Sigmoid colon (tissue), 7 donors: ENCODE data around the gene PAOX. TPM values are rescaled to one million over a fixed set of nuclear protein-coding genes. Genes with fewer than 3 reads are reported as not detected.

ENCODE experiments used
- DNase-seq: peaks from one replicate; pipeline ENCODE4 v3.0.0-alpha.2; 2019
- H3K27ac ChIP-seq, 4 donors: fragments of 200-600 bp; sonication (generic); one replicate each; pipeline ENCODE4 v1.5.1; 2016 to 2019; ENCODE audit warnings: mild to moderate bottlenecking in 1 of 4
- H3K27me3 ChIP-seq, 3 donors: fragments of 200-600 bp; sonication (generic); one replicate each; pipeline ENCODE4 v1.5.1; 2019; ENCODE audit warnings: mild to moderate bottlenecking in 1 of 3
- H3K36me3 ChIP-seq, 4 donors: fragments of 200-600 bp; sonication (generic); one replicate each; pipeline ENCODE4 v1.5.1; 2016 to 2019
- H3K4me1 ChIP-seq, 4 donors: fragments of 200-600 bp; sonication (generic); one replicate each; pipeline ENCODE4 v1.5.1; 2017 to 2019
- H3K4me3 ChIP-seq, 4 donors: fragments of 200-600 bp; sonication (generic); one replicate each; pipeline ENCODE4 v1.5.1; 2017 to 2019; ENCODE audit warnings: mild to moderate bottlenecking in 2 of 4, moderate library complexity in 1 of 4
- H3K9me3 ChIP-seq, 4 donors: fragments of 200-600 bp in 3 of 4; sonication (generic) in 3 of 4; one replicate each; pipeline versions ENCODE4 v1.5.1 to v1.6.1; 2013 to 2019
- CTCF ChIP-seq, 4 experiments: fragments of 450-650 bp in 3 of 4; fragments of 200-600 bp in 1 of 4; IDR thresholded peaks; one replicate each; pipeline ENCODE4 v1.5.1; 2016 to 2019; ENCODE audit warnings: antibody characterized with exemption in 4 of 4, mild to moderate bottlenecking in 3 of 4, moderate library complexity in 2 of 4
- EP300 ChIP-seq, 4 donors: sonication (generic); formaldehyde crosslinking; IDR thresholded peaks; one replicate each; pipeline ENCODE4 v1.6.1; 2017; ENCODE audit warnings: antibody characterized with exemption in 4 of 4
- POLR2A ChIP-seq, 2 donors: fragments of 450-650 bp; IDR thresholded peaks; one replicate each; pipeline ENCODE4 v1.6.1; 2016; ENCODE audit warnings: antibody characterized with exemption in 2 of 2, mild to moderate bottlenecking in 2 of 2, moderate library complexity in 2 of 2
- POLR2AphosphoS5 ChIP-seq, 4 donors: sonication (generic); formaldehyde crosslinking; IDR thresholded peaks; one replicate each; pipeline ENCODE4 v1.6.1; 2017; ENCODE audit warnings: antibody characterized with exemption in 4 of 4
- WGBS, 2 donors: extraction: QIAGEN DNeasy Blood & Tissue Kit; methylation state at CpG; one replicate each; pipeline ENCODE4 v1.1.7; 2013; 5-methylcytosine and 5-hydroxymethylcytosine counted together
- intact Hi-C: fragments of 100-400 bp; cut with DNase I; formaldehyde crosslinking; loops from one replicate; pipeline ENCODE4 v1.15.1; 2023
- polyA plus RNA-seq, 3 donors: library from polyadenylated mRNA; stranded (reverse); fragments of 200-250 nt; gene quantifications; one replicate each; pipeline ENCODE4 v1.2.3, GENCODE V29; 2013
- total RNA-seq, 4 donors: library from RNA; depleted of rRNA; stranded (reverse); fragments of >200 nt; gene quantifications; one replicate each; pipeline ENCODE4 v1.1.0, GENCODE V29; 2016
- donor health status: healthy with polysubstance abuse.
- donor health status: Bipolar disorder and iron deficiency.
- donor health status: healthy.

Gene PAOX
- total and polyA plus RNA-seq, 7 donors: 5.4 to 11.8 (median 8.7) TPM

- no peak overlapping the region for H3K27ac ChIP-seq
- no peaks in the 10 kb centered on the region for H3K9me3 ChIP-seq
- 79 to 81% methylated on average over 12 of the region's 12 CpGs for WGBS, 2 donors
- intact Hi-C loops: loop anchor here (2.0 to 5.0 kb wide), 2 partner anchors 13 to 65 kb away; partner anchors contain the start of gene PAOX
- peaks cover 0 to 31% (median 3%) of the 10 kb centered on the region in 4 donors for H3K36me3 ChIP-seq
- H3K27me3 ChIP-seq: no peaks in the 10 kb centered on the region
- H3K4me3 ChIP-seq: no peak overlapping the region
- DNase-seq: peak; percentile 56
- TF ChIP-seq CTCF (IDR thresholded peaks at IDR 0.05) (no peak), POLR2AphosphoS5 (IDR thresholded peaks at IDR 0.05) (no peak), EP300 (IDR thresholded peaks at IDR 0.05) (no peak), POLR2A (IDR thresholded peaks at IDR 0.05) (no peak)
- H3K4me1 ChIP-seq: peaks cover 0 to 20% (median 10%) of the 10 kb centered on the region in 4 donors
Measured at GRCh38 chr10:133391761-133392518, 12.9 kb downstream of the PAOX start.

GRCh38 chr10:133393401-133394063, 14.5 kb downstream of the PAOX start:
- peak overlapping the region; percentile 71 to 92 (median 86) for H3K4me3 ChIP-seq
- H3K4me1 ChIP-seq: peaks cover 0 to 20% (median 10%) of the 10 kb centered on the region in 4 donors
- 36 to 38% methylated on average over 27 of the region's 27 CpGs for WGBS, 2 donors
- intact Hi-C loops: loop anchor here (2.0 to 5.0 kb wide), 2 partner anchors 15 to 66 kb away; partner anchors contain the start of gene PAOX
- TF ChIP-seq POLR2A (IDR thresholded peaks at IDR 0.05) (no peak), EP300 (IDR thresholded peaks at IDR 0.05) (no peak), CTCF (IDR thresholded peaks at IDR 0.05) (no peak), POLR2AphosphoS5 (IDR thresholded peaks at IDR 0.05) (no peak)
- H3K36me3 ChIP-seq: peaks cover 0 to 43% (median 6%) of the 10 kb centered on the region in 4 donors
- H3K27me3 ChIP-seq: no peaks in the 10 kb centered on the region
- peak overlapping the region; percentile 79 to 87 (median 81) for H3K27ac ChIP-seq
- no peaks in the 10 kb centered on the region for H3K9me3 ChIP-seq
- peak; percentile 50 for DNase-seq

- no peaks in the 10 kb centered on the region for H3K27me3 ChIP-seq
- peaks cover 0 to 20% (median 10%) of the 10 kb centered on the region in 4 donors for H3K4me1 ChIP-seq
- H3K4me3 ChIP-seq: peak within 1 kb of the TSS; percentile 71 to 92 (median 86)
- H3K36me3 ChIP-seq: peaks cover 3 to 49% (median 11%) of the 10 kb centered on the region in 4 donors
- peak within 1 kb of the TSS; percentile 79 to 87 (median 81) for H3K27ac ChIP-seq
- intact Hi-C loops: loop anchor here (5.0 kb wide), 1 partner anchor 67 kb away; no protein-coding TSS in a partner anchor
- no peaks in the 10 kb centered on the region for H3K9me3 ChIP-seq
- peak; percentile 63 to 92 (median 85) for TF ChIP-seq POLR2AphosphoS5 (IDR thresholded peaks at IDR 0.05)
- TF ChIP-seq CTCF (IDR thresholded peaks at IDR 0.05): no peak
- TF ChIP-seq EP300 (IDR thresholded peaks at IDR 0.05): no peak
- TF ChIP-seq POLR2A (IDR thresholded peaks at IDR 0.05): peak; percentile 29 to 67
- DNase-seq: peak; percentile 96
- 0% methylated on average over 69 of the region's 69 CpGs for WGBS, 2 donors
Measured at GRCh38 chr10:133394064-133394663, 15.1 kb downstream of the PAOX start, which contains the start of gene MTG1. MTG1 (plus strand) TSS chr10:133394157; CDS start chr10:133394221, 64 bp downstream.

GRCh38 chr10:133394801-133395221, 15.7 kb downstream of the PAOX start:
- Histone ChIP-seq H3K27ac (peak overlapping the region; percentile 79 to 87 (median 81)), H3K4me1 (peaks cover 0 to 20% (median 10%) of the 10 kb centered on the region in 4 donors), H3K9me3 (no peaks in the 10 kb centered on the region), H3K4me3 (peak overlapping the region; percentile 71 to 92 (median 86)), H3K27me3 (no peaks in the 10 kb centered on the region), H3K36me3 (peaks cover 7 to 49% (median 14%) of the 10 kb centered on the region in 4 donors)
- TF ChIP-seq POLR2A (IDR thresholded peaks at IDR 0.05): no peak
- TF ChIP-seq EP300 (IDR thresholded peaks at IDR 0.05): no peak
- TF ChIP-seq POLR2AphosphoS5 (IDR thresholded peaks at IDR 0.05): no peak
- TF ChIP-seq CTCF (IDR thresholded peaks at IDR 0.05): no peak
- 21 to 32% methylated on average over 21 of the region's 21 CpGs for WGBS, 2 donors
- intact Hi-C loops: loop anchor here (5.0 kb wide), 1 partner anchor 68 kb away; no protein-coding TSS in a partner anchor
- DNase-seq: peak; percentile 62
